ENCODE results near the gene PRR3. TPM values are rescaled to one million over a fixed set of nuclear protein-coding genes. Genes with fewer than 3 reads are reported as not detected.

PRR3 gene
- total RNA-seq, 2 donors from 2014 or later, result 23.0 to 31.8 TPM

DNA sequence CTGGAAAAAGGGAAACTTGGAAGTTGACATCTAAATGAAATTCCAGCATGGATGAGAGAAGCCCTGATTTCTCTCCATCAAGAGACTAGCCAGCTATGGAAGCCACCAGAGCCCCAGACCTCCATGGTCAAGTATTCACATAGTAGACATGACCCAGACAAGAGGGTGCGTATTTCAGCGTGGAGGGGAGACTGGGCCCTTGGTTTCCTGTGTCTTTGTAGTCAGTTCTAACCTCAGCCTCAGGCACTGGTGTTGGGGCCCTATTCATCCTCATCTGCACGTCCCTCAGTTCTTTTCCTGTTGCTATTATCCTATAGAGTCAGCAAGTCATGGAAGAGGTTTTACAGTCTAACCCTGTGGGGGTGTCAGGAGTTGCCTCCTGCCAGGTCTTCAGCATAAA is 13.3 kb upstream of the PRR3 start:
- Mint-ChIP-seq H3K36me3 (ENCODE audit: insufficient read depth in 2 of 2) (peaks cover 1 to 2% of the 10 kb centered on the region in 2 donors), H3K27ac (no peak overlapping the region), H3K4me3 (no peak overlapping the region), H3K9me3 (no peaks in the 10 kb centered on the region), H3K27me3 (ENCODE audit: low read depth) (no peaks in the 10 kb centered on the region), H3K4me1 (ENCODE audit: low read depth) (peaks cover 33% of the 10 kb centered on the region)
- no peak for ATAC-seq (replicated peaks in 1 of 2)
- no peak for DNase-seq

DNA sequence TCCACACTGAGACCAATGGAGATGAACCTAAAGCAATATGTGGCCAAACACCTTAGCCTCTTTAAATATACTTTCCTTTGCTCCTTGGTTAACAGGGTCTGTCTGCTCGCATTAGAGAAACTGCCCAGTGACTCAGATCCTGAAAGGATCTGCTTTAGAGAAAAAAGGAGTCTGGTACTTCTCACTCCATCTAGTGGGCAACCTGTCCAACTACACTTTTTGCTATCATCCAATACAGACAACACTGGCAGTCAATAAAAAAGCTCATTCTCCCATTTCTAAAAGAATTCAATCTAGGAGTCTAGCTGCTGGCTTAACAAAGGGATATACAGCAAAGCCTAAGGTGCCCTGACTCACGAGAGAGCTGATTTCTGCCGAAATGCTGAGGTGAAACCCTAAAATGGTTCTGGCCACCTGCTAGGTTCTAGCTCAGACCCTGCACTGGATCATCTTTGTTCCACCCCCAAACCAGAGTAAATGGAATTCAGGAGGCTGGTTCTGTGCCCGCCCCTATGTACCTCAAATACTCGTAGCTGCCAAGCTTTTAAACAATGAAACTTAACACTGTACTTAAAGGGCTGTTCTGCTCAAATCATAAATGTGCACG is 12.3 kb upstream of the PRR3 start:
- peaks cover 33% of the 10 kb centered on the region for H3K4me1 Mint-ChIP-seq (ENCODE audit: low read depth)
- DNase-seq (no peak), ATAC-seq (replicated peaks in 1 of 2) (peak; percentile 61 to 70)
- peaks cover 2 to 7% of the 10 kb centered on the region in 2 donors for H3K36me3 Mint-ChIP-seq (ENCODE audit: insufficient read depth in 2 of 2)
- no peaks in the 10 kb centered on the region for H3K9me3 Mint-ChIP-seq
- H3K27me3 Mint-ChIP-seq (ENCODE audit: low read depth), result no peaks in the 10 kb centered on the region
- peak overlapping the region; percentile 13 to 44 for H3K4me3 Mint-ChIP-seq
- no peak overlapping the region for H3K27ac Mint-ChIP-seq

DNA sequence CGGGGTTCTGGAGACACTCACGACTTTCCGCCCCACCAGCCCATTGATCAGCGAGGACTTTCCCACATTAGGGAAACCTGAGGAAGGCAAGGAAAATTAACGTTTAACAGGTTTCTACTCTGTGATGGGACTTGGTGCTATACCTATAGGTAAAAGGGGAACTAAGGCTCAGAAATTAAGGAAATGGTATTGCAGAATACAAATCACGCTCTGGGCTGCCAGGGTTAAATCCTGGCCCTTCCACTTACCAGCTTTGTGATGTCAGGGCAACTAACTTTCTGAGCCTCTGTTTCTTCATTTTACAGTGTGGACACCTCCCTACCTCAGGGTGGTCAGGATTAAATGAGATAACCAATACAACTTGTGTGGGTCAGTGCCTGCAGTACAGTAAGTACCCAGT is 9.6 kb upstream of the PRR3 start:
- Mint-ChIP-seq H3K36me3 (ENCODE audit: insufficient read depth in 2 of 2) (peaks cover 10 to 21% of the 10 kb centered on the region in 2 donors), H3K4me3 (no peak overlapping the region), H3K27me3 (ENCODE audit: low read depth) (no peaks in the 10 kb centered on the region), H3K4me1 (ENCODE audit: low read depth) (peaks cover 25% of the 10 kb centered on the region), H3K9me3 (no peaks in the 10 kb centered on the region), H3K27ac (no peak overlapping the region)
- DNase-seq (no peak), ATAC-seq (replicated peaks in 1 of 2) (no peak)

DNA sequence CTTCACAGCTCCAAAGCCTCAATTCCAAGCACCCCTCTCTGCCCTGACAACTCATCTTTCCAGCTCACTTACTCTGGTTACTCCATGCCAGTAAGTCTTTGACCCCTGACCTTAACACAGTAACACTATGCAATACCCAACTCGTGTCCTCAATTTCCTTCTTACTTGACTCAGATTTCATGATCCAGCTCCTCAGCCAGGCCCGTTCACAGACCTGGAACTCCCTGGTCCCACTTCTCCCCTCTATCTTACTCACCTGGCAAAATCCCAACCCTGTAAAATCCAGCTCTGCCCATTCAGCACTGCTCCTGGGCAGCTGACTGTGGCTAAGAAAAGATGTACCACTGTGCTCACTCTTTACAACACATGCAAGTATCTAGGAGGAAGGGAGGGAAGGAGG is 8.7 kb upstream of the PRR3 start:
- no peak for DNase-seq
- no peak for ATAC-seq (replicated peaks in 1 of 2)
- H3K9me3 Mint-ChIP-seq, result no peaks in the 10 kb centered on the region
- no peak overlapping the region for H3K27ac Mint-ChIP-seq
- no peak overlapping the region for H3K4me3 Mint-ChIP-seq
- no peaks in the 10 kb centered on the region for H3K27me3 Mint-ChIP-seq (ENCODE audit: low read depth)
- H3K4me1 Mint-ChIP-seq (ENCODE audit: low read depth), result peaks cover 18% of the 10 kb centered on the region
- peaks cover 10 to 24% of the 10 kb centered on the region in 2 donors for H3K36me3 Mint-ChIP-seq (ENCODE audit: insufficient read depth in 2 of 2)

DNA sequence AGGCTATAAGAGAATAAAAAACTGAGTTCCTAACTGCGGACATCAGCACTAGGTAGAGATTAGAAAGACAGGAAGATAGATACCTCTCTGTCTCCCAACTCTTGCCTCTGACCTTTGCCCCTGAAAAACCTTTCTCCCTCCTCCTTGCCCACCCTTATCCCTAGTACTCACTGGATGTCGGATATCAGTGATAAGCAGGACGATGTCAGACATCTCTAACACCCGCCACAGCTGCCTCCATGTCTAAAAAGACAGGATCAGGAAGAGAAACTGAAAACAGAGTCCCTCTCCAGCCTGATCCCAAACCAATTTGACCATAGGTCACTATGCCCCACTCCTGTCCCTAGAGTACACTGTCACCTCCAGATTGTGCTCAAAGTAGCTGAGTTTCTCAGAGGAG is 2.7 kb upstream of the PRR3 start:
- H3K4me1 Mint-ChIP-seq (ENCODE audit: low read depth), result peaks cover 52% of the 10 kb centered on the region
- no peaks in the 10 kb centered on the region for H3K27me3 Mint-ChIP-seq (ENCODE audit: low read depth)
- no peak for DNase-seq
- H3K27ac Mint-ChIP-seq, result peak overlapping the region; percentile 5
- H3K9me3 Mint-ChIP-seq, result no peaks in the 10 kb centered on the region
- H3K4me3 Mint-ChIP-seq, result peak overlapping the region; percentile 97 to 99
- no peak for ATAC-seq (replicated peaks in 1 of 2)
- peaks cover 18 to 31% of the 10 kb centered on the region in 2 donors for H3K36me3 Mint-ChIP-seq (ENCODE audit: insufficient read depth in 2 of 2)

DNA sequence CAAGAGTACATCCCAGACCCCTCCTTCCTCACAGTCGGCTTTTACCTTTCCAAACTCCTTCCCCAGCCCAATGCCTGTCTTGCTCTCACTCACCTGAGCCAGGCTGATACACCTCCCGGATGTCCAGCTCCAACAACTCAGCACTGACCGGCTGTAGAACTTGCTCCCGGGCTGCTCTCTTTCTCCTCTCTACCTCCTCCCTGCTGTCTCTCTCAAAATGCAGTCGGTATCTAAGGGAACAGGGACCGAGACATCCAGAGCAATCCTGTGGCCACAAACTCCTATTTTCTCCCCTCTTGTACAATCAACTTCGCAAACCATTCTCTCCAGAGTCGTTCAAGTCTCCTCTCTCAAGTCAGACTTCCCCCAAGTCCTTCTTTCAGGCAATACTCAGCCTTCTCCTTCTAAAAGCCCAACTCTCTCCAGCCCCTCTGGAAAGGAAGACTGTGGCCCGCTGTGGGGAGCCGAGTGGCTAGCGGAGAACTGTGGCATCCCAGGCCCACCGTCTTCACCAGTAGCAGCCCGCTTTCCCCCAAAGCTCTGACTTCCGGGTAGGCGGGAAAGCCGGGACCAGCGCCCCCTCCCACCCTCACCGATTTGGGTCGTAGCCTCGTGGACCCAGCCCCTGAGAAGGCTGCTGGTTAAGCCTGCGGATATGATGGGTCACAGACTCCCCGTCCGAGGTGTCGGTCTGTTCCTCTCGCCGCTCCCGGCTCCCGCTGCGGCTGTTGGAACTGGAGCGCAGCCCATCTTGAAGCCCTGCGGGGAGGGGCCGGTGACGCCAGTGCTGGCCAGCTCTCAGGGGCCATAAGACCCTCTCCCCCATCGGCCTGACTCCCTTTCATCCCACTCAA is 1.9 kb upstream of the PRR3 start:
- Mint-ChIP-seq H3K27ac (peak overlapping the region; percentile 93), H3K36me3 (ENCODE audit: insufficient read depth in 2 of 2) (peaks cover 16 to 29% of the 10 kb centered on the region in 2 donors), H3K9me3 (no peaks in the 10 kb centered on the region), H3K4me1 (ENCODE audit: low read depth) (peaks cover 58% of the 10 kb centered on the region), H3K27me3 (ENCODE audit: low read depth) (no peaks in the 10 kb centered on the region), H3K4me3 (peak overlapping the region; percentile 97 to 99)
- ATAC-seq (replicated peaks in 1 of 2) (no peak), DNase-seq (peak; percentile 25 to 32)

DNA sequence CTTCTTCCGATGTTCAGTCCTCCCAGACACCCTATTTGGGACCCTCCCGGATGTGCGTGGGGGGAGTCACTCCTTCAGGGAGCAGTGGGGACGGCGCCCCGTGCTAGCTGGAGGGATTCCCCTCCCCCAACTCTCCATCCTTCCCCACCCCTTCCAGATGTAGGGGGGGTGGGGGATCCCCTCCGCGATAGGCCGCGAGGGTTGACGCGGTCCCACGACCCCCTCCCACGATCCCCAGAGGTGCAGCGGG is 1.4 kb upstream of the PRR3 start:
- Mint-ChIP-seq H3K36me3 (ENCODE audit: insufficient read depth in 2 of 2) (peaks cover 13 to 24% of the 10 kb centered on the region in 2 donors), H3K9me3 (no peaks in the 10 kb centered on the region), H3K4me3 (peak overlapping the region; percentile 97 to 99), H3K27ac (peak overlapping the region; percentile 93), H3K27me3 (ENCODE audit: low read depth) (no peaks in the 10 kb centered on the region), H3K4me1 (ENCODE audit: low read depth) (peaks cover 63% of the 10 kb centered on the region)
- ATAC-seq (replicated peaks in 1 of 2) (no peak), DNase-seq (no peak)

DNA sequence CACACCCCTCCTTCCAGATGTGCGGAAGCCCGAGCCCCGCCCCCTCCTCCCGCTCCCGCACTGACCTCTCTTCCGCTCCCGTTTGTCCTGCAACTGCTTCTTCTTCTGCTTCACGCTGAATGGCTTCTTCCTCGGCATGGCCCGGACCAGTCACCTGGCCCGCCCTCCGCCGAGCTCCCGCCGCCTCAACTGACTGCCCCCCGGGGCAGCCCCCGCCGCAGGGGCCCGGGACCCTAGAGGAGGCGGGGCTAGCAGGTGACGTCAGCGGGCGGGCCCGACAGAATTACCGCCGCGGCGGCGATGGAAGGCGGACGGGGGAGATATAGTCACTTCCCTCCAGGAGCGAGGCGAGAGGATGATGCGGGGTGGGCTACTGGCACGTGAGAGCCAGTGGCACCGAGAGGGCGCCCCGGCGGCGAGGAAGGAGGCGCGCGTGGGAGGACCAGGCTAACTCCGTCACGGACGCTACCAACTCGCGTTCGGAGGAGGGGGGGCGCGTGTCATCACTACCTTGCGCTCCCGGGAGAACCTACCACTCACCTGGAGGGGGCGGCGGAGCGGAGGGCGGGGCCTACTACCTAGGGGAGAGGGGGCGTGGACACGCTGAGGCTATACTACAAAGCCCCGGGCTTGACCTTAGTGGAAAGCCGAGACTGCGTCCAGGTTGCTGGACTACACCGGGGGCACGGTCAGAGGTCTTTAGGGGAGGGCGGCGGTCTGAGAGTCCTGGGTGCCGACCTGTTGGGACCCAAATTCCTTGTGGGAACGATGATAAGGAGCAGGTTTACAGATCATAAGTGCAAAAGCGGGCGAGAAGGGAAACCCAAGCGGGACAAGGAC is 809 bp upstream of the PRR3 start, which contains the start of gene GNL1:
Gene GNL1, minus strand, starts transcription at position 424 of the 840 bp plus-strand sequence. Its CDS starts 286 bp downstream, at position 138.
- Mint-ChIP-seq H3K36me3 (ENCODE audit: insufficient read depth in 2 of 2) (peaks cover 10 to 21% of the 10 kb centered on the region in 2 donors), H3K9me3 (no peaks in the 10 kb centered on the region), H3K27me3 (ENCODE audit: low read depth) (no peaks in the 10 kb centered on the region), H3K4me1 (ENCODE audit: low read depth) (peaks cover 63% of the 10 kb centered on the region), H3K27ac (peak within 1 kb of the TSS; percentile 97), H3K4me3 (peak within 1 kb of the TSS; percentile 97 to 99)
- peak; percentile 99 to 100 for DNase-seq
- peak; percentile 91 to 93 for ATAC-seq (replicated peaks in 1 of 2)

DNA sequence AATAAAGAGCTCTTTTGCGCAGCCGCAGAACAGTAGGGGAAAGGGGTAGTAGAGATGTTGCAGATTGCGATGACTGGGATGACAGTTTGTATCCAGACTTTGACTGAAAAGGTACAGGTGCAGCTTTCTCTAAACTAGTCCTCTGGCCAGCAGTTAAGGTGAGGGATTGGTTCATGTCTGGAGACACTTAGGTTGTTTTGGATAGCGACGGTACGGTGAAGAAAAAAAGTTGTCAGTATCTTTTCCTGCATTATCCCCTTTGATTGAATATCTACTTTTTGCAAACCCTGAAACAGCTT is 537 bp downstream of the PRR3 start:
- H3K27ac Mint-ChIP-seq, result peak overlapping the region; percentile 97
- H3K36me3 Mint-ChIP-seq (ENCODE audit: insufficient read depth in 2 of 2), result peaks cover 10 to 23% of the 10 kb centered on the region in 2 donors
- peak overlapping the region; percentile 97 to 99 for H3K4me3 Mint-ChIP-seq
- peak in 1 of 2 donors; percentile 4 for ATAC-seq (replicated peaks in 1 of 2)
- peaks cover 65% of the 10 kb centered on the region for H3K4me1 Mint-ChIP-seq (ENCODE audit: low read depth)
- peak in 1 of 2 donors; percentile 61 for DNase-seq
- no peaks in the 10 kb centered on the region for H3K9me3 Mint-ChIP-seq
- H3K27me3 Mint-ChIP-seq (ENCODE audit: low read depth), result no peaks in the 10 kb centered on the region

DNA sequence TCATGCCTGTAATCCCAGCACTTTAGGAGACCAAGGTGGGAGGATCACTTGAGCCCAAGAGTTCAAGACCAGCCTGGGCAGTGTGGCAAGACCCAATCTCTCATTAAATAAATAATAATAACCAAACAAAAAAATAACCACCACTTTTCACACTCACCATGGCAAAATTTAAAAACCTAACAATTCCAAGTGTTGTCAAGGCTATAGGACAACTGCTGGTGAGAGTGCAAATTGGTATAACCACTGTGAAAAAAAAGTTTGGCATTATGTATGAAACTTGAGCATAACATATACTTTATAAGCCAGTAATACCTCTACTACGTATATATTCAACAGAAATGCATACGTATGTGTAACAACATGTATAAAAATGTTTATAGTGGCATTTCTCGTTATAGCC is 3.8 kb downstream of the PRR3 start:
- H3K4me3 Mint-ChIP-seq, result no peak overlapping the region
- no peaks in the 10 kb centered on the region for H3K9me3 Mint-ChIP-seq
- H3K27me3 Mint-ChIP-seq (ENCODE audit: low read depth), result no peaks in the 10 kb centered on the region
- peak overlapping the region; percentile 33 for H3K27ac Mint-ChIP-seq
- H3K36me3 Mint-ChIP-seq (ENCODE audit: insufficient read depth in 2 of 2), result peaks cover 8 to 30% of the 10 kb centered on the region in 2 donors
- ATAC-seq (replicated peaks in 1 of 2) (no peak), DNase-seq (no peak)
- H3K4me1 Mint-ChIP-seq (ENCODE audit: low read depth), result peaks cover 56% of the 10 kb centered on the region

DNA sequence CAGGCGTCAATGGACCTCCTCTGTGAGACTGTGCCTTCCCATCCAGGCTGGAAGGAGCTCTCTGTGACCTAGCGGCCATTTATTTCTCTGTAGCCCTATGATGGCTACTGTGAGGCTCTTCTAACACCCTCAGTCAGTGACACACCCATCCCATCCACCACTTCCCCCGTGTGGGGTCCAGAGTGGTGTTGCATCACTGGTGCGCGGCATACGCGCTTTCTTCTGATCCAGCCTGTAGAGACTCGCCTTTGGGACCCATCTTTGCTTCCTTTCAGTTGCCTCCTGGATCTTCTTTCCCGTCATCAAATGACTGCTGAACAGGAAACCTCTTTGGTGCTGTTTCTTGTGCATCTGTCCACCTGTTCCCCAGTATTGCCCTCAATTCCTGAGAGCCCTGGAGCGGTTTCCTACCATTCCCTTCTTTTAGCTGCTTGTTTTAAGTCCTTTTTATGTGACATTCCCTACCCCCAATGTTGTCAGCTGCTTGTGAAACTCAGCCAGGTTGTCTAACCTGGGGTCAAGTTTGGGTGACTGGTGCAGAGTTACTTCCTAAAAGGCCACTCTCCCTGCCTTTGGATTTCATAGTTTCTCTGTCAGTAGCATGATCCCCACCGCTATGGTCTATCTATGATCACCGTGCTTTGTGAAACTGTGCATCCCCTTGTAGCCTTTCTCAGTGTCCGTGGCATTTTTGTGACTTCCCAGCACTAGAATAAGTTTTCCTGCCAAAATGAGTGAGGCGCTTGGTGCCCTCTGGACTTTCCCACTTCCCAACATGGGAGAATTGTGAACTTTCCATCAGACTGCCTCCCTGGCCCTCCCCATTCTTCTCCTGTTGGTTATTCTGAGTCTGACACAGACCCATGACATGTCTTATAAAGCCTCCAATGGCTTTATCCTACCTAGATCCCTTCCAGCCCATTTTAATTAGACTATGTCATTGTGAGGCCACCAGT is 5.7 kb downstream of the PRR3 start:
- peak overlapping the region; percentile 7 for H3K27ac Mint-ChIP-seq

DNA sequence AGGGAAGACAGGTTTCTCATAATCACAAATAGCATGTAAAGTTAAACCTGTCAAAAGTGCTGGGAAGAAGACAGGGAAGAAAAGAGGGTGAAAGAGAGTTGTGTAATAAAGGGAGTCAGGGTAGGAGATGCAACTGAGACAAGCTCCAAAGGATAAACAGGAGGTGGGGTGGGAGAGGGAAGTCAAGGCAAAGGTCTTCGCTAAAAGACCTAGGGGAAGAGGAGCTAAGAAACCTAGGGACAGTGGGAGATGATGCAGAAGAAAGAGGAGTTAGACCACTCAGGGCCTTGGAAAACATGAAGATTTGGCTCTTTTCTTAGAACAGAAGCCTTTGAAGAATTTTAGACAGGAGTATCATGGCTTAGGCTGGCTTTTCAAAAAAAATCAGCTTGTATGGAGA is 7.0 kb downstream of the PRR3 start:
- Mint-ChIP-seq H3K4me3 (no peak overlapping the region), H3K36me3 (ENCODE audit: insufficient read depth in 2 of 2) (peaks cover 3 to 26% of the 10 kb centered on the region in 2 donors), H3K9me3 (no peaks in the 10 kb centered on the region), H3K4me1 (ENCODE audit: low read depth) (peaks cover 50% of the 10 kb centered on the region), H3K27ac (peak overlapping the region; percentile 16), H3K27me3 (ENCODE audit: low read depth) (no peaks in the 10 kb centered on the region)
- no peak for DNase-seq
- no peak for ATAC-seq (replicated peaks in 1 of 2)

More for the DNA sequence above, 5.7 kb downstream of the PRR3 start:
- no peak for DNase-seq
- Mint-ChIP-seq H3K36me3 (ENCODE audit: insufficient read depth in 2 of 2) (peaks cover 3 to 26% of the 10 kb centered on the region in 2 donors), H3K4me1 (ENCODE audit: low read depth) (peaks cover 56% of the 10 kb centered on the region), H3K9me3 (no peaks in the 10 kb centered on the region), H3K4me3 (no peak overlapping the region), H3K27me3 (ENCODE audit: low read depth) (no peaks in the 10 kb centered on the region)
- no peak for ATAC-seq (replicated peaks in 1 of 2)

All from activated T-cell treated with anti-CD3 and anti-CD28 coated beads, Interleukin-2, amount 50 U/mL, for 72 hours (primary cell).